IPS DF 19.7 (cell line): ENCODE measurements around the gene MGMT.

Experiments used
- DNase-seq: peaks from one replicate; pipeline ENCODE4 v3.0.0-alpha.2; 2013; ENCODE audit warnings: low read depth, low spot score

The MGMT gene

DNA sequence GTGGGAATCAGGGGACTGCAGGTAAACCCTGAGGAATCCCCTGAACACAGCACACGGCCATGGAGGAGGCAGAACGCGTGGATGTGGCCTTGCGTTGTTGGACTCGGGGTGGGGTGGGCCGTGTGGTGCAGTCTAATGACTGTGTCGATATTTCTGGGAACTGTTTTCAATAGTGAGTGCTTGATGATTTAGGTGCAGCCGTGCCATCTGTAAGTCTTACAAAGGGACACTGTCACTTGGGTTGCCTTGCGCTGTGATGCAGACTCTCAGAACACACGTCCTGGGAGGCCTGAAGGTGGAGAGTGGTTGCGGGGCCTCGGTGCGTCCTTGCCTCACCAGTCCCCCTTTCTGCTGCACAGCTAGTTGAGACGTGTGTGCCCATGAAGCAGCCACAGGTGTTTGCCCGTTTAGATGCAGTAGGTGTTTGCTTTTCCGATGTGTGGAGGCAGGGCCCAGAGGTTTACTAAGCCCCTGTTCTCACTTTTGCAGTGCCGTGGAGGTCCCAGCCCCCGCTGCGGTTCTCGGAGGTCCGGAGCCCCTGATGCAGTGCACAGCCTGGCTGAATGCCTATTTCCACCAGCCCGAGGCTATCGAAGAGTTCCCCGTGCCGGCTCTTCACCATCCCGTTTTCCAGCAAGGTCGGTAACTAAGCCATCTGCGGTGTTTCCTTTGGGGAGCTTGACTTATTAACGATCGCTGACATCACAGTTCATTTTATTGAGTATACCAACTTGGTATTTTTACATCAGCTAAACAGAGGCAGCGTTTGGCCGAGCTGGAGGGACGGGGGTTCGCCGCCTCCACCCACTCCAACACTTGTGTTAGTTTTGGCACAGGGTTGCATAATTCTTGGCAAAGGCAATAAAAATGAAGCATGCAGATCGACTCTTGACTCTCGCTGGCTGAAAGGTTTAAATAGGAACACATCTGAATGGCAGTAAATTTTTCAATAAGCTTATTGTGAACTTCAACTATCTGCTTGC, 240.7 kb downstream of the MGMT start:
- DNase-seq, result no peak

DNA sequence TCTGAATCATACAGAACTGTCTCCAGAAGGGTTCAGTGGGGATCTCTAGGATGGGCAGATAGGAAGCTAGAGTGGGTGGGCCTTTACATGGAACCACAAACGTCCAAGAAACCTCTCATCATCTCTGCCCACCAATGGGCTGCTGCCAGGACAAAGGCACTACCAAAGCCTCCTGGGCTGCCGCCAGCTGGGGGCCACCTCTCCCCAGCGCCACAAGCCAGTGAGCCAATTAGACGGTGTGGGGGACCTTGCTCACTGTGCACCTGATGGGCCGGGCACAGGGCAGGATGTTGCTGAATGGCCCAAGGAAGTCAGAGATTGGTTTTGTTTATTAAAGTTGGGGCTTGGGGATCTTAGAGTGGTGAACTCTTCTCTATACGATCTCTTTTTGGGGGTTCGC, 242.1 kb downstream of the MGMT start:
- no peak for DNase-seq

DNA sequence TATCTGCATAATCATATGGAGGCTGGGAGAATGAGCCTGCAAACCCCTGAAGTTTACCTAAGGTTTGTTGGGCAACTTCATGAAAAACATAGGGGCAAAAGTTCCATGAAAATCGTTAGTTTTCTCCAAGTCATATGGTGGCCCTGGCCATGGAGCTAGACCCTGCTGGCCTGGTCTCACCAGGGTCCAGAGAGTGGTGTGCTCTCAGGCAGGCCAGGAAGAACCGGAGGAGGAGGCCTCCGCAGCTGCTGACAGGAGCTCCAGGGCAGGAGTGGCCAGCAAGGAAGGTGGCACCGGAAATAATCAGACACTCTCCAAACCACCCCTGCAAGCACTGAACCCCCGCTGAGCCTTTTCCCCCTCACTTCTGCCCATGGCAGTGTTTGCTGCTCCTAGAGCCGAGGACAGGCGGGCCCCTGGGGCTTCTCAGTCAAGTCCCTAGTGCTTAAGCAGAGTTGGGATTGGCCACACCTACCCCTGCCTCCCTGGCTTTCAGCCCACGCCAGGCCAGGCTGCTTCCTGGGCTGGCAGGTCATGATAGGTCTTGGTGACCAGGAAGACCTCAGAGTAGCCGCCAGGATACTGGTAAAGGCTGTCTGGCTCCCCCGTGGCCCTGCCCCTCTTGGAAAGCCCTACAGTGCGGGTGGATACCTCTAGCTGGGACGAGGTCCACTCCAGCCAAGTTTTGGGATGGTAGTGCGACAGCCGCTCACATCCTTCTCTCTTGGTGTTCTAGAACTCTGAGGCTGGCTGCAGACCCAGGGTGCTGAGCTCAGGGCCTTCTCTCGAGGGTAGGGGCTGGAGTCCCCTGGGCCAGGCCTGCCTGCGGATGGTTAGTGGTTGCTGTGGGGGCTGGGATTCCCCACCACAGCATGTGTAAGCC, 242.8 kb downstream of the MGMT start:
- no peak for DNase-seq

DNA sequence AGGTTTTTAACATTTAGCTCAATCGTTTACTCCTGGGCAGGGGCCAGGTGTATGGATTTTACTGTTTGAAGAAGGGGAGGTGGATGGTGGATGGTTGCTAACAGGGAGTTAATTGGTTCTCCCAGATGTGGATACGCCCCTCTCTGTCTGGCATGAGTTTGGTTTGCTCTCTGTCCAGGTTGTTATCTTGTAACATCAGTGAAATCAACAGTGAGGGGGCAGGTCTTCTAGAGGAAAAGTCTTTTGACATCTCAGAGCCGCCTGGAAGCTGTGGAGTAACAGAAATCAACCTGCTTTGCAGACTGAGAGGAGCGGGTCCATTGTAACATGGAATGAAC, 243.4 kb downstream of the MGMT start:
- DNase-seq, result no peak

DNA sequence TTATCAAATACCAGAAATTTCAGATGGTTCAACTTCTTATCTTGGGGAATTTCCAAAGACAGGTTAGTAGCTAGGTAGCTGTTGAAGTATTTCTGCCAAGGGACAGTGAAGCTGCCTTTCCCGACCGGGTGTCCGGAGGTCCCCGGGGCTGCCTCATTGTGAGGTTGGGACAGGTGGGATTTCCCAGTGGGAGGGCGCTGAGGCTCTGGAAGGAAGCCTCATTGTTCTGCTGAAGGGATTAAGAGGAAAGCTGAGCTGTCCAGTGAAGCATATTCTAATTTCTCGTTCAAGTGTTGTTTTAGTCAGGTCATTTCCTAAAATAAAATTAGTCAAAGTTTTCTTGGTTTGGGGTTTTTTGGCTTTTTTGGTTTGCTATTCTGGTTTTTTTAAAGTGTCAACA, 244.2 kb downstream of the MGMT start:
- DNase-seq, result no peak

DNA sequence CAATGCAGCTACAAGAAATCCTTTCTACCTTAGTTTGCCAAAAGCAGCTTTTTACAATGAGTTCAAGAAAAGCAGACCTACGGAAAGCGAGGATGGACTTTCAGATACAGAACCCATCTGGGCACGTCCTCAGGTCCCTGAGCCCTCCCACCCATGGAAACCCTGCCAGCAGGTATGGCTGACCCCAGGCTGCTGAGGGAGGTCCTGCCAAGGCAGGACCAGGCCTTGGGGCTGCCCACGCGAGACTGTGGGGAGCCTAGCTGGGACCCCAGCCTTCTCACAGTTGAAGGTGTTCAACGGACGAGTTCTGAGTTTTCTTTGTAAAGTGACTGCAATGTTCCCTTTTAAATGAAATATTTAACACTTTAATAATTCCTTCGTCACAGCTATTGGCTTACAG, 245.0 kb downstream of the MGMT start:
- no peak for DNase-seq

GRCh38 chr10:129713659-129714265, 246.7 kb downstream of the MGMT start:
- DNase-seq, result no peak

DNA sequence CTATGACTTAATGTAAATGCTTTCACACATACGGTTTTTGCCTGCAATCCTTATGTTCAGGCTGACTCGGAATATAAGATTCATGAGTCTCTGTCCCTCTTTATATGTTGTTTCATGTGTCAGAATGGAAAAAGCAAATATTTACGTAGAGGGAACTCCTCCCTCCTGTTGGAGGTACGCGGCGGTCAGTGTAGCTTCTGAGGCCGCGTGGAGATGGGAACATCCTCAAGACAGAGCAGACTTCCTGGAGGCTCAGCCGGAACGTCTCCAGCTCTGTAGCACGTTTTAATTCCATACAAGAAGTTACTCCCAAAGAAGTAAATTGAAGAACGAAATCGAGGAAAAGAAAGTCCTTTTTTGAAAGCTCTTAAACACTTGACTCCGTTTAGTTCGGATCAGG, 248.8 kb downstream of the MGMT start:
- no peak for DNase-seq

- no peak for DNase-seq
These were observed 249.2 kb downstream of the MGMT start for GRCh38 chr10:129716211-129716681.

DNA sequence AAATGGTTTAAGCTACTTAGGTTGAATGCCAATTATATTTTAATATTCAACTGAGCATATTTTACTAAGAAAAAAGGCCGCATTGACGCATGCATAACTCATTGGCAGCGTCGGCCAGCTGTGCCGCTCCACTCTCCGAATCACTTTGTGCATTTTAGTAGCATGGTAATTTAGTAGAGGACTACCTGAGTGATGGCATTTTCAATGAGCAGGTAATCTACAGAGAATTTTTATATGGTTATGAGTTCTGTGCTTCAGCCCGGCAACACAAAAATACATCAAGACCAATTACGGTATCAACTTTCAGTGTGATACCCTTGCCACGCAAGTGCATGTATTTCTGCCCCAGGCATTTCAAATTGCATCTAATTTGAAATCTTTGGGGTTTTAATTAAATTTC, 249.8 kb downstream of the MGMT start:
- no peak for DNase-seq

DNA sequence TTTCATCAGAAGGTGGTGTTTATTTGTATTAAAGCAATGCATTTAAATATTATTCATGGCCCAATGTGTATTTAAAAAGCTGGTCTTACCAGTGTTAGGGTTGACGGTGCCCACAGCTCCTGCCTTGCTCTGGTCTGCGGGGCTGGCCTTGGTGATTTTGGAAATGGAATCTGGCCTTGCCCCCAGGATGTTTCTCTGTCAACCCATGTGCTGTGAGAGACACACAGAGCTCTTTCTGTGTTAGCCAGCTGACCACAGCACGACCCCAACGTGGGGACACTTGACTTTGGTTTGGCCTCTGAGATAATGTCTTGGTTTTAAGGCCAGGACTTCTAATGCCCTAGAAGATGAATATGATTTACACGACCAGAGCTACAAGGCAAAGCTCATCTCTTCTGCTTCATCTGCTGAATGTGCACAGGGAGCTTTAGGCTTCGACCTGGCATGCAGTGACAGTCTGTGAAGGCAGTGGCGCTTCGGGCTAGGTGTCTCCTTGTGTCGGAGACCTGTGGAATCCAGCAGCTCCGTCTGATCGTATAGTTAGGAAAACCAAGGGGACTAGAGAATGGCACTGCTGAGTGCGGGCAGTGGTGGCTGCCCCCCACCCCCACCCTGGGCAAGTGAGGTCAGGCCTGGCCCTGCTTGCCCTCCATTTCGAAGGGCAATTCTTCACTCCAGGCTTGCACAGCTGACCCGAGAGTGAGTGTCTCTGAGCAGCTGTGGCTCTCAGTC, 250.9 kb downstream of the MGMT start:
- no peak for DNase-seq

GRCh38 chr10:129718548-129719414, 251.7 kb downstream of the MGMT start:
- DNase-seq, result no peak

DNA sequence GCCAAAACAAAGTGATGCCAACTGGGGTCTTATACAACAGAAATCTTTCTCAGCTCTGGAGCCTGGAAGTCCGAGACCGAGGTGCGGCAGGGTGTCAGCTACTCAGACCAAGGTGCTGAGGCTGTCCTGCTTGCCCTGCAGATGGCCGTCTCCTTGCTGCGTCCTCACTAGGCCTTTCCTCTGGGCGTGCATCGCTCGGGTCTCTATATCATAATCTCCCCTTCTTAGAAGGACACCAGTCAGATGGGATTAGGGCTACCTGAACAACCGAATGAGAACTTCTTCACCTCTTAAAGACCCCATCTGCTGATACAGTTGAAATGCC, 252.3 kb downstream of the MGMT start:
- DNase-seq, result no peak

- DNase-seq, result no peak
These were observed 253.0 kb downstream of the MGMT start for GRCh38 chr10:129719889-129720590.

DNA sequence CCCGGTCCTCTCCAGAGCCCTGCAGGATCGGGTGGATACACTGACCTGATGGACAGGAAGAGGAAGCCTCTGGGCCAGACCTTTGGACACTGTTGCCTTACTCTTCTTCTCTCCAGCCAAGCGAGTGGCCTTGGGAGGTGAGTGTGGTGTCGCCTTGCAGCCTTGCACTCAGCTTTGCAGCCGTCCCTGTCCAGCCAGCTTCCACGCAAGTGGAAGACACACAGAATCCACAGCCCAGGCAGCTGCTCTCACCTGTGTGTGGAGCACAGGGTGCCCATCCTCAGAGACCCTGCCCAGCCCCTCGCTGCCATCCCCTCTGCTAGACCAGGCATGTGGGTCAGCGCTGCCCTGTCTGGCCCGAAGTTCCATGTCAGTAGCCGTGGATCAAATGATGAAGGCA, 258.0 kb downstream of the MGMT start:
- no peak for DNase-seq

DNA sequence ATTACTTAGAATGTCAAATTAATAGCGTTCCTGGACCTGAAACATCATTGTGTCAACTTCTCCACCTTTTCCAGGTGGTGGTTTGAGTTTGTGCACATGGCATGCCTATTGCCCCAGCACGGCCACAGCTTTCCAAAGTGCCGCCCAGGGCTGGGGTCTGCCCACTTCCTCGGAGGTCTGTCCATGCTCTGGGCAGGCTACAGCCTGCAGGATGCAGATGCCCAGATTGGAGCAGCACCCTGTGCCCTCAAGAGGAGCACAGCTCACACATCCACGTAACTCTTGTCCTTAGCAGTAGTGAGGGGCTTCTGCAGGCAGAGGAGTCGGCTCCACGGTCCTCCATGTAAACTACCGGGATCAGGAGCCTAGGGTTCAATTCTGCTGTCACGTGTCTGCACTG, 258.4 kb downstream of the MGMT start:
- DNase-seq, result no peak

- no peak for DNase-seq
These were observed 259.0 kb downstream of the MGMT start for GRCh38 chr10:129725890-129726631.

DNA sequence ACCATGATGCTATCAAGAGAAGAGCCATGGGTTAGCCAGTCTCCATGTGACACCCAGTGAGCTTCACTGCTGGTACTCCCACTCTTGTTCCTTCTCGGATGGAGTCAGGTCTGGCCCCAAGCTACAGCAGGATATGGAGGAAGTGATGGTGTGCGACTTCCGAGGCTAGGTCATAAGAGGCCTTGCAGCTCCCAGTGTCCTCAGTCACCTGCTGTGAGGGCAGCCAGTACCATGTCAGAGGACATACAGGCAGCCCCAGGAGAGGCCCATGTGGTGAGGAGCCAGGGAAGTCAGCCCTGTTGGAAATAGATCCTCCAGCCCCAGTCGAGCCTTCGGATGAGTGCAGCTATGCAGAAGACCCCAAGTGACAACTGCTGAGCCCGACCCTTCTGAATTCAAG, 260.0 kb downstream of the MGMT start:
- no peak for DNase-seq

- no peak for DNase-seq
These were observed 260.5 kb downstream of the MGMT start for GRCh38 chr10:129727495-129727894.
